HepG2 (cell line): Measurements from ENCODE around the gene FAM181A. TPM values are rescaled to one million over a fixed set of nuclear protein-coding genes. Genes with fewer than 3 reads are reported as not detected.

ENCODE experiments used
- ATAC-seq: fragments of 200-7000 bp; cut with Tn5 transposase; 3 replicates; pipeline ENCODE4 v1.9.1; 2020; ENCODE audit warnings: mild to moderate bottlenecking, moderate library complexity
- BruUV-seq: library from RNA; stranded (reverse); fragments of 400-500 nt; replicated peaks from 2 replicates; lab custom pipeline; 2021; lab: Mats Ljungman, UMichigan
- CTCF ChIA-PET: fragments of 300-600 bp; formaldehyde crosslinking; extraction: SDS; loops from one replicate; lab custom pipeline; 2021; ENCODE audit warnings: low total read pairs, inconsistent platforms, low intra/inter-chr PET ratio; lab: Yijun Ruan, JAX
- POLR2A ChIA-PET: fragments of 350-600 bp; sonication (Branson Sonifier 250); formaldehyde crosslinking; loops from one replicate; lab custom pipeline; 2020; ENCODE audit warnings: antibody characterized with exemption, inconsistent platforms; lab: Yijun Ruan, JAX
- DNase-seq: peaks from one replicate; pipeline ENCODE4 v3.0.0-alpha.2; 2015; ENCODE audit warnings: low spot score
- FAIRE-seq: peaks from 3 replicates; lab custom pipeline; 2011; peaks lifted over from hg19 to GRCh38; lab: Jason Lieb, UNC
- H2AFZ ChIP-seq: one replicate; pipeline ENCODE4 v1.6.1; 2011; ENCODE audit warnings: low read length, inconsistent platforms
- H3K27ac ChIP-seq: fragments of 300-600 bp; 3 replicates; pipeline ENCODE4 v1.8.0; 2011; ENCODE audit warnings: mixed run types, mild to moderate bottlenecking, mixed read lengths, low read length, inconsistent platforms; ENCODE audit not compliant: insufficient read depth; ENCODE audit errors: extremely low read length
- H3K27me3 ChIP-seq, 2 experiments: fragments of 200-600 bp in 1 of 2; 2 replicates in 1 of 2; 3 replicates in 1 of 2; pipeline versions ENCODE4 v1.6.0 to v1.8.0; 2011; ENCODE audit warnings: low read length in 2 of 2, mild to moderate bottlenecking in 2 of 2, moderate library complexity in 2 of 2, inconsistent platforms in 1 of 2; ENCODE audit not compliant: insufficient read depth in 2 of 2, control insufficient read depth in 1 of 2
- H3K36me3 ChIP-seq, 2 experiments: fragments of 200-600 bp in 1 of 2; replicated peaks in 1 of 2; 2 replicates in 1 of 2; 3 replicates in 1 of 2; pipeline versions ENCODE4 v1.5.1 to v1.8.0; 2011; ENCODE audit warnings: low read length in 2 of 2, inconsistent platforms in 1 of 2; ENCODE audit not compliant: insufficient read depth in 2 of 2, control insufficient read depth in 1 of 2
- H3K4me1 ChIP-seq: 2 replicates; pipeline ENCODE4 v1.5.1; 2012; ENCODE audit warnings: low read length, inconsistent platforms; ENCODE audit not compliant: insufficient read depth
- H3K4me2 ChIP-seq: 2 replicates; pipeline ENCODE4 v1.6.0; 2011; ENCODE audit warnings: low read depth, low read length, inconsistent platforms
- H3K4me3 ChIP-seq, 3 experiments: fragments of 200-600 bp in 1 of 3; sonication (generic), shearing (Covaris generic) in 1 of 3; replicated peaks in 1 of 3; 2 replicates each; pipeline ENCODE4 v1.5.1; 2011 to 2016; ENCODE audit warnings: low read length in 3 of 3, inconsistent platforms in 2 of 3, low read depth in 2 of 3, mild to moderate bottlenecking in 2 of 3, control low read depth in 1 of 3, mixed read lengths in 1 of 3; ENCODE audit not compliant: insufficient read depth in 1 of 3
- H3K79me2 ChIP-seq: one replicate; pipeline ENCODE4 v1.6.1; 2011; ENCODE audit warnings: low read length, inconsistent platforms; ENCODE audit not compliant: insufficient read depth
- H3K9ac ChIP-seq: 2 replicates; pipeline ENCODE4 v1.6.0; 2011; ENCODE audit warnings: mild to moderate bottlenecking, low read depth, low read length, inconsistent platforms; ENCODE audit not compliant: insufficient read depth
- H3K9me3 ChIP-seq: 2 replicates; pipeline ENCODE4 v1.5.1; 2012; ENCODE audit warnings: mild to moderate bottlenecking, low read length
- H4K20me1 ChIP-seq: 2 replicates; pipeline ENCODE4 v1.6.0; 2011; ENCODE audit warnings: inconsistent platforms, mild to moderate bottlenecking, low read length, moderate library complexity; ENCODE audit not compliant: insufficient read depth
- ELF1 ChIP-seq: sonication (generic); formaldehyde crosslinking; IDR thresholded peaks from 2 replicates; pipeline ENCODE4 v1.4.0; 2020; ENCODE audit warnings: missing genetic modification reagents
- FOXM1 ChIP-seq: sonication (generic); formaldehyde crosslinking; IDR thresholded peaks from 2 replicates; pipeline ENCODE4 v1.5.0; 2020; ENCODE audit warnings: missing genetic modification reagents
- HIVEP1 ChIP-seq: sonication (generic); formaldehyde crosslinking; IDR thresholded peaks from 2 replicates; pipeline ENCODE4 v1.4.0; 2020; ENCODE audit warnings: mild to moderate bottlenecking, missing genetic modification reagents
- MAZ ChIP-seq, 2 experiments: sonication (generic) in 1 of 2; formaldehyde crosslinking in 1 of 2; IDR thresholded peaks; 2 replicates each; pipeline versions ENCODE4 v1.5.0 to v1.6.1; 2012 to 2020; ENCODE audit warnings: low read depth in 2 of 2, mild to moderate bottlenecking in 2 of 2, borderline replicate concordance in 1 of 2, improper control_type of control experiment in 1 of 2, low read length in 1 of 2, missing genetic modification reagents in 1 of 2, moderate library complexity in 1 of 2
- RAD51 ChIP-seq: fragments of 450-650 bp; IDR thresholded peaks from 2 replicates; pipeline ENCODE4 v1.6.1; 2016; ENCODE audit warnings: borderline replicate concordance
- SETDB1 ChIP-seq: sonication (generic); formaldehyde crosslinking; IDR thresholded peaks from 2 replicates; pipeline ENCODE4 v1.5.1; 2020; ENCODE audit warnings: missing genetic modification reagents, mild to moderate bottlenecking, borderline replicate concordance
- ZBTB37 ChIP-seq: sonication (generic); formaldehyde crosslinking; IDR thresholded peaks from 2 replicates; pipeline ENCODE4 v1.4.0; 2020; ENCODE audit warnings: mild to moderate bottlenecking, missing genetic modification reagents
- ZNF205 ChIP-seq: IDR thresholded peaks from 2 replicates; pipeline ENCODE4 v1.6.1; 2018; ENCODE audit warnings: missing biosample characterization, missing genetic modification reagents
- ZNF281 ChIP-seq: sonication (generic); formaldehyde crosslinking; IDR thresholded peaks from 2 replicates; pipeline ENCODE4 v1.4.0; 2020; ENCODE audit warnings: missing genetic modification reagents, borderline replicate concordance
- ZNF557 ChIP-seq: sonication (generic); formaldehyde crosslinking; IDR thresholded peaks from 2 replicates; pipeline ENCODE4 v1.4.0; 2020; ENCODE audit warnings: missing genetic modification reagents
- ZNF616 ChIP-seq: sonication (generic); formaldehyde crosslinking; IDR thresholded peaks from 2 replicates; pipeline ENCODE4 v1.5.0; 2020; ENCODE audit warnings: low read depth, mild to moderate bottlenecking, missing genetic modification reagents
- ZNF713 ChIP-seq: sonication (generic); formaldehyde crosslinking; IDR thresholded peaks from 2 replicates; pipeline ENCODE4 v1.4.0; 2020; ENCODE audit warnings: mild to moderate bottlenecking, missing genetic modification reagents
- WGBS: methylation state at CpG from one replicate; pipeline ENCODE4 v1.1.6; 2017; ENCODE audit warnings: low lambda C conversion rate; 5-methylcytosine and 5-hydroxymethylcytosine counted together
- in situ Hi-C: cut with HindIII; loops from 2 replicates; pipeline ENCODE4 v1.10.0; 2017; ENCODE audit warnings: low pct_unique_long_range_greater_than_20kb; ENCODE audit not compliant: extremely low pct_ligation_motif_present
- intact Hi-C: fragments of 100-400 bp; cut with micrococcal nuclease; formaldehyde crosslinking; loops from one replicate; pipeline ENCODE4 v1.10.0; 2022; ENCODE audit not compliant: unreplicated experiment
- polyA plus RNA-seq, 8 experiments: library from polyadenylated mRNA; depleted of rRNA in 3 of 8; stranded (reverse) in 7 of 8; unstranded in 1 of 8; fragments of >200 nt; fragmentation: Illumina TruSeq in 4 of 8; extraction: Trizol in 4 of 8; gene quantifications; 2 replicates each; pipeline versions ENCODE4 v1.2.1 to v1.2.3, GENCODE V29; 2011 to 2016; ENCODE audit warnings: low read depth in 4 of 8, missing spikeins in 1 of 8, mixed read lengths in 1 of 8; ENCODE audit not compliant: insufficient read depth in 1 of 8
- total RNA-seq, 5 experiments: library from RNA; depleted of rRNA; stranded (reverse); fragments of >200 nt; fragmentation: Illumina TruSeq; extraction: Trizol; gene quantifications; 2 replicates each; pipeline ENCODE4 v1.2.3, GENCODE V29; 2016; ENCODE audit warnings: low read depth in 1 of 5
- TF ChIP-seq, protein P1 (sequence below): sonication (generic); formaldehyde crosslinking; IDR thresholded peaks from 2 replicates; pipeline ENCODE4 v1.5.0; 2020; ENCODE audit warnings: missing genetic modification reagents, mild to moderate bottlenecking, borderline replicate concordance
- TF ChIP-seq, protein P2 (sequence below): sonication (generic); formaldehyde crosslinking; IDR thresholded peaks from 2 replicates; pipeline ENCODE4 v1.5.1; 2020; ENCODE audit warnings: mild to moderate bottlenecking, missing genetic modification reagents, moderate library complexity

The FAM181A gene
- total and polyA plus RNA-seq, 2 of the 13 experiments (the other 11 are each of a cell fraction or from before 2014, with no cell fraction given) = 1.1 to 1.5 TPM

GRCh38 chr14:93946104-93946503 lies 19.0 kb downstream of the FAM181A start:
- peaks cover 54% of the 10 kb centered on the region for H3K4me1 ChIP-seq
- no peaks in the 10 kb centered on the region for H4K20me1 ChIP-seq
- H3K9ac ChIP-seq = no peak overlapping the region
- in situ Hi-C loops = no loop called here
- H3K9me3 ChIP-seq = no peaks in the 10 kb centered on the region
- WGBS = 31% methylated on average over 6 of the region's 6 CpGs
- ATAC-seq = peak; percentile 40; the same call in 2 of the 3 replicates
- H3K27me3 ChIP-seq = no peaks in the 10 kb centered on the region; a peak in 2 of 5 replicates
- no peaks in the 10 kb centered on the region for H3K36me3 ChIP-seq
- peak overlapping the region; percentile 15; the same call in 1 of the 2 replicates for H3K4me2 ChIP-seq
- H2AFZ ChIP-seq = no peak overlapping the region
- no peak for DNase-seq
- CTCF ChIA-PET = no interaction called here
- H3K4me3 ChIP-seq = no peak overlapping the region
- no peak overlapping the region for H3K27ac ChIP-seq
- intact Hi-C loops = loop anchor here (2.0 kb wide), 1 partner anchor 59 kb away; no protein-coding TSS in a partner anchor
- BruUV-seq = no TSS peak
- H3K79me2 ChIP-seq = no peaks in the 10 kb centered on the region
- POLR2A ChIA-PET = interaction anchor here (0.8 to 3.0 kb wide), 3 partner anchors 9 to 20 kb away, joined by 4 to 30 read pairs (median 9); no protein-coding TSS in a partner anchor
- FAIRE-seq = no peak
- TF ChIP-seq ZNF557 (CRISPR knock-in tag) (no peak), FOXM1 (CRISPR knock-in tag) (no peak), RAD51 (no peak), SETDB1 (no peak), MAZ (IDR thresholded peaks at IDR 0.05; ENCODE audit: borderline replicate concordance, low read depth, low read length) (no peak), MAZ (CRISPR knock-in tag; IDR thresholded peaks at IDR 0.05; ENCODE audit: low read depth) (no peak), ELF1 (no peak), ZNF205 (CRISPR knock-in tag) (no peak), ZNF713 (CRISPR knock-in tag) (no peak), ZNF616 (CRISPR knock-in tag) (no peak), ZNF281 (CRISPR knock-in tag) (no peak), ZBTB37 (no peak), HIVEP1 (CRISPR knock-in tag) (no peak)
- TF ChIP-seq, protein P1, sequence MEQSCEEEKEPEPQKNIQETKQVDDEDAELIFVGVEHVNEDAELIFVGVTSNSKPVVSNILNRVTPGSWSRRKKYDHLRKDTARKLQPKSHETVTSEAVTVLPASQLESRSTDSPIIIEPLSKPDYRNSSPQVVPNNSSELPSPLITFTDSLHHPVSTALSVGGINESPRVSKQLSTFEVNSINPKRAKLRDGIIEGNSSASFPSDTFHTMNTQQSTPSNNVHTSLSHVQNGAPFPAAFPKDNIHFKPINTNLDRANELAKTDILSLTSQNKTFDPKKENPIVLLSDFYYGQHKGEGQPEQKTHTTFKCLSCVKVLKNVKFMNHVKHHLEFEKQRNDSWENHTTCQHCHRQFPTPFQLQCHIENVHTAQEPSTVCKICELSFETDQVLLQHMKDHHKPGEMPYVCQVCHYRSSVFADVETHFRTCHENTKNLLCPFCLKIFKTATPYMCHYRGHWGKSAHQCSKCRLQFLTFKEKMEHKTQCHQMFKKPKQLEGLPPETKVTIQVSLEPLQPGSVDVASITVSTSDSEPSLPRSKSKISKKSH (CRISPR knock-in tag) = no peak
- TF ChIP-seq, protein P2, sequence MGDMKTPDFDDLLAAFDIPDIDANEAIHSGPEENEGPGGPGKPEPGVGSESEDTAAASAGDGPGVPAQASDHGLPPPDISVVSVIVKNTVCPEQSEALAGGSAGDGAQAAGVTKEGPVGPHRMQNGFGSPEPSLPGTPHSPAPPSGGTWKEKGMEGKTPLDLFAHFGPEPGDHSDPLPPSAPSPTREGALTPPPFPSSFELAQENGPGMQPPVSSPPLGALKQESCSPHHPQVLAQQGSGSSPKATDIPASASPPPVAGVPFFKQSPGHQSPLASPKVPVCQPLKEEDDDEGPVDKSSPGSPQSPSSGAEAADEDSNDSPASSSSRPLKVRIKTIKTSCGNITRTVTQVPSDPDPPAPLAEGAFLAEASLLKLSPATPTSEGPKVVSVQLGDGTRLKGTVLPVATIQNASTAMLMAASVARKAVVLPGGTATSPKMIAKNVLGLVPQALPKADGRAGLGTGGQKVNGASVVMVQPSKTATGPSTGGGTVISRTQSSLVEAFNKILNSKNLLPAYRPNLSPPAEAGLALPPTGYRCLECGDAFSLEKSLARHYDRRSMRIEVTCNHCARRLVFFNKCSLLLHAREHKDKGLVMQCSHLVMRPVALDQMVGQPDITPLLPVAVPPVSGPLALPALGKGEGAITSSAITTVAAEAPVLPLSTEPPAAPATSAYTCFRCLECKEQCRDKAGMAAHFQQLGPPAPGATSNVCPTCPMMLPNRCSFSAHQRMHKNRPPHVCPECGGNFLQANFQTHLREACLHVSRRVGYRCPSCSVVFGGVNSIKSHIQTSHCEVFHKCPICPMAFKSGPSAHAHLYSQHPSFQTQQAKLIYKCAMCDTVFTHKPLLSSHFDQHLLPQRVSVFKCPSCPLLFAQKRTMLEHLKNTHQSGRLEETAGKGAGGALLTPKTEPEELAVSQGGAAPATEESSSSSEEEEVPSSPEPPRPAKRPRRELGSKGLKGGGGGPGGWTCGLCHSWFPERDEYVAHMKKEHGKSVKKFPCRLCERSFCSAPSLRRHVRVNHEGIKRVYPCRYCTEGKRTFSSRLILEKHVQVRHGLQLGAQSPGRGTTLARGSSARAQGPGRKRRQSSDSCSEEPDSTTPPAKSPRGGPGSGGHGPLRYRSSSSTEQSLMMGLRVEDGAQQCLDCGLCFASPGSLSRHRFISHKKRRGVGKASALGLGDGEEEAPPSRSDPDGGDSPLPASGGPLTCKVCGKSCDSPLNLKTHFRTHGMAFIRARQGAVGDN (CRISPR knock-in tag) = peak; percentile 37; the same call in 1 of the 2 replicates
